Stimulated activated effector memory CD8-positive, alpha-beta T cell treated with anti-CD3 and anti-CD28 coated beads, Interleukin-12 subunit alpha, Interleukin-12 subunit beta, amount 100 ng/mL, for 72 hours (primary cell): ENCODE results near the gene PPP1R9A.

Source experiments
- ATAC-seq: fragments of 150-1000 bp; cut with Tn5 transposase; 2 replicates; pipeline ENCODE4 v1.10.0; 2021
- DNase-seq, 2 donors: peaks; one replicate each; pipeline ENCODE4 v3.0.0; 2021 to 2022; ENCODE audit warnings: low spot score in 2 of 2
- H3K27ac Mint-ChIP-seq: one replicate; pipeline ENCODE4 v1.8.0; 2022; ENCODE audit warnings: mild to moderate bottlenecking, mixed read lengths
- H3K36me3 Mint-ChIP-seq: one replicate; pipeline ENCODE4 v1.8.0; 2022; ENCODE audit warnings: mild to moderate bottlenecking, mixed read lengths
- H3K4me1 Mint-ChIP-seq: one replicate; pipeline ENCODE4 v1.8.0; 2022; ENCODE audit warnings: mixed read lengths
- H3K4me3 Mint-ChIP-seq: one replicate; pipeline ENCODE4 v1.8.0; 2022; ENCODE audit warnings: mild to moderate bottlenecking, mixed read lengths
- H3K9me3 Mint-ChIP-seq: one replicate; pipeline ENCODE4 v1.8.0; 2022; ENCODE audit warnings: mixed read lengths

Gene PPP1R9A

GRCh38 chr7:95026421-95027072, 119.2 kb downstream of the PPP1R9A start:
- DNase-seq: no peak
- Mint-ChIP-seq H3K36me3 (no peaks in the 10 kb centered on the region), H3K9me3 (peaks cover 11% of the 10 kb centered on the region), H3K4me1 (no peaks in the 10 kb centered on the region), H3K27ac (no peak overlapping the region), H3K4me3 (no peak overlapping the region)
- no peak for ATAC-seq

- H3K27ac Mint-ChIP-seq: no peak overlapping the region
- H3K4me3 Mint-ChIP-seq: no peak overlapping the region
- peaks cover 11% of the 10 kb centered on the region for H3K9me3 Mint-ChIP-seq
- DNase-seq (no peak), ATAC-seq (no peak)
- H3K36me3 Mint-ChIP-seq: no peaks in the 10 kb centered on the region
- no peaks in the 10 kb centered on the region for H3K4me1 Mint-ChIP-seq
Observed at GRCh38 chr7:95027234-95027872, 120.0 kb downstream of the PPP1R9A start.

- Mint-ChIP-seq H3K27ac (no peak overlapping the region), H3K36me3 (no peaks in the 10 kb centered on the region), H3K4me1 (no peaks in the 10 kb centered on the region), H3K9me3 (peaks cover 11% of the 10 kb centered on the region), H3K4me3 (no peak overlapping the region)
- no peak for DNase-seq
- ATAC-seq: no peak
Observed at GRCh38 chr7:95028683-95029082, 121.3 kb downstream of the PPP1R9A start.

DNA sequence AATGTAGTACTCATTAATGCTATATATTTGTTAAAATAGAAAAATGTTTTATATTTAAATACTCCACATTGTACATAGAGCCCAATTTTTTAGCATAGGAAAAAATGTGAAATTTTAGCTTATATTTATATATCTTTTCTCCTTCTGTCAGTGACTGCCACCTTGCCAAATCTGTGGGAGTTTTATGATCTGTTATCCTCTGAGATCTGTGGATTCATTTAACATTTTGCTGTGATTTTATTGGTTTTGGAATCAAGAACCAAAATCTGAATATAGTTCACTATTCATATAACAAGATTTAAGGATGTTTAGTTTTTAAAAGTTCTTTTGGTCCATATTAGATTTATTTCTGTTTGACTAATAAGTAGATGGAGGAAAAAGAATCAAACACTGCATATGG, 127.9 kb downstream of the PPP1R9A start:
- DNase-seq: no peak
- Mint-ChIP-seq H3K36me3 (no peaks in the 10 kb centered on the region), H3K27ac (no peak overlapping the region), H3K9me3 (no peaks in the 10 kb centered on the region), H3K4me3 (no peak overlapping the region), H3K4me1 (no peaks in the 10 kb centered on the region)
- no peak for ATAC-seq

DNA sequence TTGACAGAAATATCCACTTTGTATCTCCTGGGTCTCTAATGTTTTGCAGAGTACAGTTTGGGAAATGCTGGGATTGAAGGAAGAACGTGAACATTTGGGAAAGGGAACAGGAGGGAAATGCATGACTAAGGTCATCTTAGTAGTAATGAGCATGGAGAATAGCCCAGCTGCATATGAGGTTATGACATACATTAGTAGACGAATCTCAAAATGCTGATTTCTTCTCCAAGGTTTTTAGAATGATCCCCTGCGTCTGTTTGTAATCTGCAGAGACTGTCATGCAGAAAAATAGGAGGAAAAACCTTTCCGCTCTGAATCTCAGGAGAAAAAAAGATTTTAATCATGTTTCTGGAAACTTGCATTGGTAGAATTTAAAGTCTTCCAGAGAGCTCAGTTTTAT, 133.6 kb downstream of the PPP1R9A start:
- DNase-seq (no peak), ATAC-seq (no peak)
- Mint-ChIP-seq H3K27ac (no peak overlapping the region), H3K9me3 (no peaks in the 10 kb centered on the region), H3K36me3 (no peaks in the 10 kb centered on the region), H3K4me3 (no peak overlapping the region), H3K4me1 (no peaks in the 10 kb centered on the region)

DNA sequence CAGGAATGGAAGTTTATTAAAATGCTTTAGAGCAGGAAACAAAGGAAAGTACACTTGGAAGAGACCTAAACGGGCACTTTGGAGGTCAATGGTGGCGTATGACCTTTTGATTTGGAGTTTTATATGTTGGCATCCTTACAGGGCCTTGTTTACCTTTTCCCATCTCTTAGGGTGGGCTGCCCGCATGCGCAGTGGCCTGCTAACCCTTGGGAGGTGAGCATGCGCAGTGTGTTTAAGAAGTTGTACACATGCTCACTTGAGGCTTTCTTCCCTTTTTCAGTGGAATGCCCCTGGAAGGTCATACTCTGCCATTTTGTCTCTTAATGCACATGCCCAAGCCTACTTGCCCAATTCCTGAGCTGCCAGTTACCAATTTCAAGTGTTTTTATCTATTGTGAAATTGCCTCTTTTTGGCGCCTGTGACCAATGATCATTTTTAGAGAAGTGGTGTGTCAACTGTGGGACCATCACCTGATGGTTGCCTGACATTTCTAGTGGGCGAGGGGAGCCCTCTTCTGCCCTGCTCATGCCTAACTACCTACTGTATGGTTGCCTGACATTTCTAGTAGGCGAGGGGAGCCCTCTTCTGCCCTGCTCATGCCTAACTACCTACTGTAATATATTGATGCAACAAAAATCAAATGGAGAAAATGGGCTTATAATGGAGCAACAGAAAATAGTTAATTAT, 138.0 kb downstream of the PPP1R9A start:
- Mint-ChIP-seq H3K27ac (no peak overlapping the region), H3K36me3 (no peaks in the 10 kb centered on the region), H3K9me3 (no peaks in the 10 kb centered on the region), H3K4me3 (no peak overlapping the region), H3K4me1 (no peaks in the 10 kb centered on the region)
- ATAC-seq: no peak
- DNase-seq: no peak

- Mint-ChIP-seq H3K9me3 (no peaks in the 10 kb centered on the region), H3K4me3 (no peak overlapping the region), H3K27ac (no peak overlapping the region), H3K4me1 (no peaks in the 10 kb centered on the region), H3K36me3 (no peaks in the 10 kb centered on the region)
- no peak for ATAC-seq
- no peak for DNase-seq
Observed at GRCh38 chr7:95046494-95047240, 139.3 kb downstream of the PPP1R9A start.

GRCh38 chr7:95047291-95047690, 139.9 kb downstream of the PPP1R9A start:
- Mint-ChIP-seq H3K4me1 (no peaks in the 10 kb centered on the region), H3K27ac (no peak overlapping the region), H3K36me3 (no peaks in the 10 kb centered on the region), H3K9me3 (no peaks in the 10 kb centered on the region), H3K4me3 (no peak overlapping the region)
- no peak for DNase-seq
- no peak for ATAC-seq

DNA sequence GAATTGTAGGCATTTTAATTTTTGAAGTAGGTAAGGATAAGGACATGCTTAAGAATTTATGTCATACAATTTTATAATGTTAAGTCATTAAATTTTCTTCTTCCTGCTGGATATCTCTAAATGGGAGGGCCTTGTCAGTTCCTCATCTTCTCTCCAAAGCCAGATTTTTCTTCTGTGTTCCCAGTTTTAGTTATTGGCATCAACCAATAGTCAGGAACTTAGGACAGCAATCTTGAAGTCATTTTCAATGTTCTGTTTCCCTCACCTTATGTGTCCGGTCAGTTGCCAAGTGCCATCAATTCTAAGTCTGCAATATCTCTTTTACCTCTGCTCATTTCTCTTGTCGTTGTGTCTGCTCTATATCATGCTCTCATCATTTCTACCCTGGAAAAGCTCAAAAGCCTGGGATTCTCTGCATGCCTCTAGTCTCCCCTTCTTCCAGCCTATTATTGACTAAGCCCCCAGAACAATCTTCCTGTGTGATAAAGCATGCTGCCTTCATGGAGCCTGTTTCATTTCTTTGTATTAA, 145.2 kb downstream of the PPP1R9A start:
- DNase-seq: no peak
- H3K9me3 Mint-ChIP-seq: no peaks in the 10 kb centered on the region
- H3K4me3 Mint-ChIP-seq: no peak overlapping the region
- H3K27ac Mint-ChIP-seq: no peak overlapping the region
- no peaks in the 10 kb centered on the region for H3K36me3 Mint-ChIP-seq
- no peaks in the 10 kb centered on the region for H3K4me1 Mint-ChIP-seq
- ATAC-seq: no peak

- DNase-seq (no peak), ATAC-seq (no peak)
- no peak overlapping the region for H3K4me3 Mint-ChIP-seq
- H3K27ac Mint-ChIP-seq: no peak overlapping the region
- peaks cover 2% of the 10 kb centered on the region for H3K9me3 Mint-ChIP-seq
- H3K36me3 Mint-ChIP-seq: no peaks in the 10 kb centered on the region
- no peaks in the 10 kb centered on the region for H3K4me1 Mint-ChIP-seq
Observed at GRCh38 chr7:95054386-95054785, 147.0 kb downstream of the PPP1R9A start.

- Mint-ChIP-seq H3K4me1 (no peaks in the 10 kb centered on the region), H3K4me3 (no peak overlapping the region), H3K27ac (no peak overlapping the region), H3K9me3 (peaks cover 2% of the 10 kb centered on the region), H3K36me3 (no peaks in the 10 kb centered on the region)
- no peak for ATAC-seq
- DNase-seq: no peak
Observed at GRCh38 chr7:95055295-95055694, 147.9 kb downstream of the PPP1R9A start.

DNA sequence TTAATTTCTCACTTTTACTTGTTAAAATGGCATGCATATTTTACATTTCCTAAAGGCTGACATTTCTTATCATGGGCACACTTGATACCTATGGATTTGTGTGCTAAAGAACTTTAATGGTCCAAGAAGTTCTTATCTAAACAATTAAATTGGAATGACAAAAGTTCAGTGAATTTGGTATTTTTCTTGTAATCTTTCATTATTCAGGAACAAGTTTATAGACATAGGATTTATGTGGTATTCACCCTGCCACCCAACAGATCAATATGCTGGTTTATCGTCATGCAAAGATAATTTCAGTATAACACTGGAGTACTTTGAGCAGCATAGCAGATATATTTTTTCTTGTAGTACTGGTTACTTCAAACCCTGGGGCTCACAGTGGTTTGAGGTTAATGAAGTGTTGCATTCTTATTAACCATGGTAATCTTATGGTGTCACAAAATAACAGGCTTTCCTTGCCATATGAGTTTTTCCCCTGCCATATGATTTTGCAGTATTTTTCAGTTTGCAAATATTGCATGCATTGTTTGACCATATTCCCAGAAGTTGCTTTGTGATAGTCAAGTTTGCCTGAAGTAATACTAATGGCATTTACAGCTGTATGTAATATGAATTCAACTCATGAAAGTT, 148.8 kb downstream of the PPP1R9A start:
- Mint-ChIP-seq H3K9me3 (peaks cover 2% of the 10 kb centered on the region), H3K4me3 (no peak overlapping the region), H3K36me3 (no peaks in the 10 kb centered on the region), H3K4me1 (no peaks in the 10 kb centered on the region), H3K27ac (no peak overlapping the region)
- no peak for DNase-seq
- ATAC-seq: no peak

DNA sequence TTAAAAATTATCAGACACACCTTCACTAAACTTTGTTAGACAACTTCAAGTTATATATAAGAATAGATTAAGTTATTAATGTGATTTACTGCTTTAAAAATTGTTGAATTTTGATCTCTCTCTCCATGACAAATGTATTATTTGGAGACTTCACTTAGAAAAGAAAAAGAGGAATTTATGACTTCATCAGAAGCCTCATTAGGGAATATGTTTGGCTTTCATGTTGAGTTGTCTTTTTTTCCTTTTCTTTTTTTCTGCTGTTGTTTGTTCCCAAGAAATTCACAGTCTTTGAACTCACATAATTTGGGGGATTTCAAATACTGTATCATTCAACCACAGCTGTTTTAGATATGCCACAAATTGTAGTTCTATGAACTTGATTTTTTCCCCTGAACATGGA, 149.5 kb downstream of the PPP1R9A start:
- ATAC-seq: no peak
- Mint-ChIP-seq H3K4me3 (no peak overlapping the region), H3K4me1 (no peaks in the 10 kb centered on the region), H3K9me3 (peaks cover 2% of the 10 kb centered on the region), H3K27ac (no peak overlapping the region), H3K36me3 (no peaks in the 10 kb centered on the region)
- DNase-seq: no peak

GRCh38 chr7:95059842-95060313, 152.5 kb downstream of the PPP1R9A start:
- H3K9me3 Mint-ChIP-seq: peaks cover 2% of the 10 kb centered on the region
- no peak overlapping the region for H3K27ac Mint-ChIP-seq
- H3K36me3 Mint-ChIP-seq: no peaks in the 10 kb centered on the region
- H3K4me3 Mint-ChIP-seq: no peak overlapping the region
- DNase-seq (no peak), ATAC-seq (no peak)
- no peaks in the 10 kb centered on the region for H3K4me1 Mint-ChIP-seq

GRCh38 chr7:95062901-95063300, 155.5 kb downstream of the PPP1R9A start:
- no peak for DNase-seq
- Mint-ChIP-seq H3K36me3 (no peaks in the 10 kb centered on the region), H3K9me3 (peaks cover 2% of the 10 kb centered on the region), H3K27ac (no peak overlapping the region), H3K4me1 (no peaks in the 10 kb centered on the region), H3K4me3 (no peak overlapping the region)
- no peak for ATAC-seq
